Loucy (cell line): ENCODE results near the gene TUBA4B.

Experiments
- H2AFZ ChIP-seq: fragments of 200-600 bp; sonication (generic); 2 replicates; pipeline ENCODE4 v1.6.0; 2016; ENCODE audit warnings: antibody characterized with exemption, mild to moderate bottlenecking, low read length, moderate library complexity
- H3F3A ChIP-seq: fragments of 200-600 bp; 2 replicates; pipeline ENCODE4 v1.6.0; 2016; ENCODE audit warnings: antibody characterized with exemption, low read depth, mild to moderate bottlenecking
- H3K27me3 ChIP-seq: fragments of 200-600 bp; sonication (generic); 2 replicates; pipeline ENCODE4 v1.6.1; 2014; ENCODE audit warnings: low read length, mild to moderate bottlenecking; ENCODE audit not compliant: insufficient read depth, poor library complexity, severe bottlenecking
- H3K36me3 ChIP-seq: fragments of 200-600 bp; sonication (generic); 2 replicates; pipeline ENCODE4 v1.6.1; 2016; ENCODE audit warnings: low read length; ENCODE audit not compliant: insufficient read depth
- H3K4me1 ChIP-seq: fragments of 200-600 bp; sonication (generic); 2 replicates; pipeline ENCODE4 v1.5.1; 2014; ENCODE audit warnings: low read length, mild to moderate bottlenecking; ENCODE audit not compliant: insufficient read depth, poor library complexity, severe bottlenecking
- H3K4me2 ChIP-seq: fragments of 200-600 bp; sonication (generic); 2 replicates; pipeline ENCODE4 v1.6.0; 2014; ENCODE audit warnings: antibody characterized with exemption, low read length, low read depth, mild to moderate bottlenecking; ENCODE audit not compliant: poor library complexity, severe bottlenecking
- H3K4me3 ChIP-seq: fragments of 200-600 bp; sonication (generic); 2 replicates; pipeline ENCODE4 v1.5.1; 2014; ENCODE audit warnings: low read length, mild to moderate bottlenecking, mixed read lengths; ENCODE audit not compliant: poor library complexity, severe bottlenecking
- H3K79me2 ChIP-seq: fragments of 200-600 bp; sonication (generic); 2 replicates; pipeline ENCODE4 v1.6.1; 2014; ENCODE audit warnings: low read length; ENCODE audit not compliant: insufficient read depth
- H3K9ac ChIP-seq: fragments of 200-600 bp; sonication (generic); 2 replicates; pipeline ENCODE4 v1.6.0; 2014; ENCODE audit warnings: mild to moderate bottlenecking, low read depth, low read length, moderate library complexity; ENCODE audit not compliant: poor library complexity, severe bottlenecking
- H3K9me2 ChIP-seq: fragments of 200-600 bp; sonication (generic); replicated peaks from 2 replicates; pipeline ENCODE4 v1.6.1; 2016; ENCODE audit warnings: low read depth, low read length, mixed read lengths
- H3K9me3 ChIP-seq: fragments of 200-600 bp; sonication (generic); 2 replicates; pipeline ENCODE4 v1.6.1; 2014; ENCODE audit warnings: mild to moderate bottlenecking, antibody characterized with exemption, low read length, low read depth; ENCODE audit not compliant: insufficient read depth
- H4K20me1 ChIP-seq: fragments of 200-600 bp; sonication (generic); 2 replicates; pipeline ENCODE4 v1.6.0; 2014; ENCODE audit warnings: antibody characterized with exemption, low read length, mild to moderate bottlenecking; ENCODE audit not compliant: insufficient read depth, poor library complexity, severe bottlenecking
- EZH2phosphoT487 ChIP-seq: fragments of 200-600 bp; IDR thresholded peaks from 2 replicates; pipeline ENCODE4 v1.6.1; 2018; ENCODE audit warnings: antibody characterized with exemption, mild to moderate bottlenecking, moderate library complexity, borderline replicate concordance
- TF ChIP-seq, protein P1 (sequence below): fragments of 200-600 bp; sonication (generic); conservative IDR thresholded peaks from 2 replicates; pipeline ENCODE4 v1.5.1; 2014; ENCODE audit warnings: mild to moderate bottlenecking, antibody characterized with exemption, low read length

TUBA4B gene

DNA sequence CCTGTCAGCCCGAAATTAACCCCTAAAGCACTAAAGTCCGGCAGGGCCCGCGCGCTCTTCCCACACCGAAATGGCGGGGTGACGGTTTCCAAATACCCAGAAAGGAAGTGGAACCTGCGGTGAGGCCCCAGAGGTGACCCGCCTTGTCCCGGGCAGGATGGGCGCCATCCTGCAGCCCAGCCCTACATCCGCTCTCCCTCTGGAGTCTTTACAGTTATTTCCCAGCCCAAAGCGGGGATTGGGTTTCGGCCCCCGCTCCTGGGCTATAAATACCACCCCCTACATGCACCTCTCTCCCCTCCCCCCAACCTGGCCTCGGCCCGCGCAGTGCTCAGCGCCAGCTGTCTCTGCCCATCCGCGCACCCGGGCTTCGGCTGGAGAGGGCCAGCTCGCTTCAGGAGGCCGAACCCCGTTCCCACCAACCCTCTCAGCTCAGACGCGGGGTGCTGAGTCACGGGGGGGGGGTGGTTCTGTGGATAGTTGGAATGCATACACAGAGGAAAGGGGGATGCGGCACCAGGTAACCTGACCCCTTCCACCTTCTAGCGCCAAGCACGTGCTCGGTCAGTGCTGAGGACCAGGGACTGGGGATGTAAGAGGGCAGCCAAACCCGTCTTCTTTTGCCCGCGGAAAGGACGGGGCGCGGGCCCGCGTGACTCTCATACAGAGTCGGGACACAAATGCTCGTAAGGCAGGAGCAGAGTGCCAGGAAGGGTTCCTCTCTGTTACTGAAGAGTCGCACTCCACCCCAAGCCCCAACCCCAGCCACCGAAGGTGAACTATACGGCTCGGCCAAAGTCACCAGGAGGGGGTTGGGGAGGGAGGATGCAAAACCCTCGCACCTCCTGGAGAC, at the start of gene TUBA4B:
TSS of gene TUBA4B (plus strand) at position 344 of the 853 bp plus-strand sequence. CDS start at position 509, 165 bp downstream.
- H3K4me1 ChIP-seq: peaks cover 49% of the 10 kb centered on the region
- peak within 1 kb of the TSS; percentile 73 for H3K4me3 ChIP-seq
- H3K36me3 ChIP-seq: no peaks in the 10 kb centered on the region
- H4K20me1 ChIP-seq: peaks cover 8% of the 10 kb centered on the region
- no peaks in the 10 kb centered on the region for H3K79me2 ChIP-seq
- H3K4me2 ChIP-seq: peak within 1 kb of the TSS; percentile 85
- H3F3A ChIP-seq: no peaks in the 10 kb centered on the region
- peaks cover 45% of the 10 kb centered on the region for H3K27me3 ChIP-seq
- no peak for TF ChIP-seq EZH2phosphoT487
- no peaks in the 10 kb centered on the region for H3K9me3 ChIP-seq
- H3K9me2 ChIP-seq: no peaks in the 10 kb centered on the region
- H3K9ac ChIP-seq: peak within 1 kb of the TSS; percentile 47
- peak within 1 kb of the TSS; percentile 42 for H2AFZ ChIP-seq

DNA sequence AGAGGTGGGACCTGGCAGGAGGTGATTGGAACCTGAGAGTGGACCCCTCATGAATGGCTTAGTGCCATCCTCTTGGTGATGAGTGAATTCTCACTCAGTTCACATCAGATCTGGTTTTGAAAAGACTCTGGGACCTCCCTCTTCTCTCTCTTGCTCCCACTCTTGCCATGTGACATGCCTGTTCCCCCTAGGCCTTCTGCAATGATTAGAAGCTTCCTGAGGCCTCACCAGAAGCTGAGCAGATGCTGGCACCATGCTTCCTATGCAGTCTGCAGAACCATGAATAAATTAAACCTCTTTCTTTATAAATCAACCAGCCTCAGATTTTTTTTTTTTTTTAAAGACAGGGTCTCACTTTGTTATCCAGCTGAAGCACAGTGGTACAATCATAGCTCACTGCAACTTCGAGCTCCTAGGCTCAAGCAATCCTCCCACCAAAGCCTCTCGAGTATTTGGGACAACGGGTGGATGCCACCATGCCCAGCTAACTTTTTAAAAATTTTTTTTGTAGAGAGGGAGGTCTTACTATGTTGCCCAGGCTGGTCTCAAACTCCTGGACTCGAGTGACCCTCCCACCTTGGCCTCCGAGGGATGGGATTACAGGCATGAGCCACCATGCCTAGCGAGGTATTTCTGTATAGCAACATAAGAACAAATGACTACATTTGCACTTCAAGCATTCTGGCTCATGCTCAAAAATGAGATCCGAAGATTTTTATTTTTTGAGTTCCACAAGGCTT, 48.4 kb upstream of the TUBA4B start:
- no peak overlapping the region for H2AFZ ChIP-seq
- peaks cover 8% of the 10 kb centered on the region; the same call in 1 of the 2 replicates for H3K9me3 ChIP-seq
- H3K36me3 ChIP-seq: no peaks in the 10 kb centered on the region
- peaks cover 4% of the 10 kb centered on the region for H4K20me1 ChIP-seq
- no peak overlapping the region for H3K9ac ChIP-seq
- H3K4me2 ChIP-seq: no peak overlapping the region
- no peak overlapping the region for H3K4me3 ChIP-seq
- no peak for TF ChIP-seq EZH2phosphoT487
- TF ChIP-seq, protein P1, sequence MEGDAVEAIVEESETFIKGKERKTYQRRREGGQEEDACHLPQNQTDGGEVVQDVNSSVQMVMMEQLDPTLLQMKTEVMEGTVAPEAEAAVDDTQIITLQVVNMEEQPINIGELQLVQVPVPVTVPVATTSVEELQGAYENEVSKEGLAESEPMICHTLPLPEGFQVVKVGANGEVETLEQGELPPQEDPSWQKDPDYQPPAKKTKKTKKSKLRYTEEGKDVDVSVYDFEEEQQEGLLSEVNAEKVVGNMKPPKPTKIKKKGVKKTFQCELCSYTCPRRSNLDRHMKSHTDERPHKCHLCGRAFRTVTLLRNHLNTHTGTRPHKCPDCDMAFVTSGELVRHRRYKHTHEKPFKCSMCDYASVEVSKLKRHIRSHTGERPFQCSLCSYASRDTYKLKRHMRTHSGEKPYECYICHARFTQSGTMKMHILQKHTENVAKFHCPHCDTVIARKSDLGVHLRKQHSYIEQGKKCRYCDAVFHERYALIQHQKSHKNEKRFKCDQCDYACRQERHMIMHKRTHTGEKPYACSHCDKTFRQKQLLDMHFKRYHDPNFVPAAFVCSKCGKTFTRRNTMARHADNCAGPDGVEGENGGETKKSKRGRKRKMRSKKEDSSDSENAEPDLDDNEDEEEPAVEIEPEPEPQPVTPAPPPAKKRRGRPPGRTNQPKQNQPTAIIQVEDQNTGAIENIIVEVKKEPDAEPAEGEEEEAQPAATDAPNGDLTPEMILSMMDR: no peak
- H3K27me3 ChIP-seq: no peaks in the 10 kb centered on the region
- peaks cover 9% of the 10 kb centered on the region; the same call in 1 of the 2 replicates for H3K79me2 ChIP-seq
- H3F3A ChIP-seq: peaks cover 8% of the 10 kb centered on the region; the same call in 1 of the 2 replicates
- H3K9me2 ChIP-seq: no peaks in the 10 kb centered on the region
- peaks cover 22% of the 10 kb centered on the region for H3K4me1 ChIP-seq

DNA sequence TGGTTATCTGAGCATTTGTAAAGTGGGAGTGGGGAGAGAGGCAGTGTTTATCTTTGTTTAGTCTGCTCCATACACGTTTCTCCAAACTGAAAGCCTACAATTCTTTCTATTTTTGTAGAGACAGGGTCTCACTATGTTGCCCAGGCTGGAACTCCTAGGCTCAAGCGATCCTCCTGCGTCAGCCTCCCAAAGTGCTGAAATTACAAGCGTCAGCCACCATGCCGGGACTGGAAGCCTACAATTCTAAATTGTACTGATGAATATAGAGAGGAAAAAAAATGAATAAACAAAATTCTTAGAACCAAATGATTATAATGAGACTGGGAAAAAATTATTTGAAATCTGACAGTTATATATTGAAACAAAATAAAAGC, 47.9 kb upstream of the TUBA4B start:
- peaks cover 4% of the 10 kb centered on the region for H4K20me1 ChIP-seq
- H3K27me3 ChIP-seq: no peaks in the 10 kb centered on the region
- H3K9ac ChIP-seq: no peak overlapping the region
- H3K4me2 ChIP-seq: no peak overlapping the region
- H2AFZ ChIP-seq: no peak overlapping the region
- H3K4me1 ChIP-seq: peaks cover 18% of the 10 kb centered on the region
- H3F3A ChIP-seq: peaks cover 8% of the 10 kb centered on the region; the same call in 1 of the 2 replicates
- no peaks in the 10 kb centered on the region for H3K9me2 ChIP-seq
- H3K4me3 ChIP-seq: no peak overlapping the region
- H3K9me3 ChIP-seq: peaks cover 8% of the 10 kb centered on the region; the same call in 1 of the 2 replicates
- TF ChIP-seq, protein P1: no peak
- TF ChIP-seq EZH2phosphoT487: no peak
- H3K36me3 ChIP-seq: no peaks in the 10 kb centered on the region
- H3K79me2 ChIP-seq: peaks cover 9% of the 10 kb centered on the region; the same call in 1 of the 2 replicates
